Islet precursor cell (in vitro differentiated cells): Measurements from ENCODE around the gene NEURL1.

ENCODE experiments used
- DNase-seq: peaks from one replicate; pipeline ENCODE4 v3.0.0-alpha.2; 2018

NEURL1 gene

DNA sequence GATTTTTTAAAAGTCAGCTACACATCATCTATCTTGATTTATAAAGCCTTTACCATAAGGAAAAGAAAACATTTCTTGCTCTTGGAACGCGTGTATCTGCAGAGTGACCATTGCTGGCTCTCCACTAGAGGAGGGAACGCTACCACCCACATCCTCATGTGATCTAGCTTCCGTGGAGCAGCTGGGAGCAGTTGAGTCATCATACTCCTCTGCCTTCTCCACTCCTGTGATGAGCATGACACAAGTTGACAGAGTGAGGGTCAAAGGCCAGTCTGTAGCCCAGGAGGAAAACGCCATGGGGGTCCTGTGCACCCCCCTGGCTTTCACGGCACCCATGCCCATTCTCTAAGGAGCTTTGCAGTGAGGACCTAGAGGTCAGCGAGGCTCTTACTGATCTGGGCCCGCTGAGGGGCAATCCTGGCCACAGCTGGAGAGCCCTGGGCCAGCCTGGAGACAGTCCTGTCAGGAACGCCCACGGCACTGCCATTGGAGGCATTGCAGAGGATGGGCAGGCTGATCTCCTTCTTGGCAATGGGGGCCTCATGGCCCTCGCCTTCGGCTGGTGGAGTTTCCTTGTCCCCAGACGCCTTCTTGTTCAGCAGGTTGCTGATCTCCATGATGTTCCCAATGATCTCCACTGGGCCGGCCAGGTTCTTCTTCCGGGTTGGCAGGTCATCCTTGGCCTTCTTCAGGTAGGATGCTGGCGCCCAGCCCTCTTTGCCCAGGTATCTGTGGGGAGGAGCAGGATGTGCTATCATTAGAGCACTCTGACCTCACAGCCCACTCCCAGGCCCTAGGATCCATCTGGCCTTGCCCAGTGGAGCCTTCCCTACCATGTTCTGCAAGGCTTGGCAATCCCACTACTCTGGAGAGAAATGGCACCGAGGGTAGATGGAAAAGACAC, 119.2 kb downstream of the NEURL1 start:
- DNase-seq = no peak

DNA sequence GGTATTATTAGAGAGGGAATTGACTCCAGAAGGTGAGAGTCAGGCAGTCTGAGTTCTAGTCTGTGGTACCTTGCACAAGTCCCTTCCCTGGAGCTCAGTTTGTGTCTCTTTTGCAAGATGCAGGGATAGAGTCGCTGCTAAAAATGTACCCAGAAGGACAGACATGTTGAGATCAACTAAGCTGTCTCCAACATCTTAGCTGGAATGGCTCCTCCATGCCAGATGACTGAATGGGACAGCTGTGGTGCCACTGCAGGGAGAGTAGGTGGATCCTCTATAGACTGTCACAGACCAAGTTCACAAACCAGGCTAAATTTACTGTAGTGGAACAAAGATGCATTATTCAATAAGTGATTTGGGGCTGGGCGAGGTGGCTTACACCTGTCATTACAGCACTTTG, 120.1 kb downstream of the NEURL1 start:
- DNase-seq = no peak

DNA sequence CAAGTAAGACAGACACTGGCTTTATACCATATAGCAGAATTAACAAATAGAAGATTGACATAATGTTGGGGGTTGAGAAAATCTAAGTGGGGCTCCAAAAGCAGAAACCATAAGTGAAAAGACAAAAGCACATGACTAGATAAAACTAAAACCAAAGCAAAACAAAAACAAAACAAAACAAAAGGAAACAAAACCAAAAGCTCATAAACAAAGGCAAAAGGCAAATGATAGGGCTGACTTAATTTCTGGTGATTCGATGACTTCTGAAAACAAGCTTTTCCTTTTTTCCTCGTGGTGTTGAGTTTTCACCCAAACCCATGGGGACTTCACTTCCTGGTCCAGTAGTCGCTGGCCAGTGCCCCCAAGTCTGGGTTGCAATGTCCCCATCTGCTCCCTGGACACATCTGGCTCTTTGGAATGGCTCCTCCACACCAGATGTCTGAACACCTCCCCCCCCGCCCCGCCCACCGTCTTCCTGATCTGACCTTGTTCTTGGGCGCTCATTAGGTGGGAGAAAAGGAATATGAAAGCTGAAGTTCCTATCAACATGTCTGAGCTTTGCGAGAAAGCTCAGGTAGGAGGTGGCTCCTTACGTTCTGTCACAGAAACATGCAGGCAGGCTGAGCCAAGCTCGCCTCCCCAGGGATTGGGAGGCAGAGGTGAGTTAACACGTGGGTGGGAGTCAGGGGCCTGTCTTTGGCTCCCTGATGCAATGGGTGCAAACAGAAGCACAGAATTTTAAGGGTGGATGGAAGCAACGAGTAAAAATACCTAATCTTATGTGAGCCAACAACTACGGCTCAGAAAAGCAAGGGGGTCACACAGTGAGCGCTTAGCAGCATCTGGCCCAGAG, 121.0 kb downstream of the NEURL1 start:
- no peak for DNase-seq

DNA sequence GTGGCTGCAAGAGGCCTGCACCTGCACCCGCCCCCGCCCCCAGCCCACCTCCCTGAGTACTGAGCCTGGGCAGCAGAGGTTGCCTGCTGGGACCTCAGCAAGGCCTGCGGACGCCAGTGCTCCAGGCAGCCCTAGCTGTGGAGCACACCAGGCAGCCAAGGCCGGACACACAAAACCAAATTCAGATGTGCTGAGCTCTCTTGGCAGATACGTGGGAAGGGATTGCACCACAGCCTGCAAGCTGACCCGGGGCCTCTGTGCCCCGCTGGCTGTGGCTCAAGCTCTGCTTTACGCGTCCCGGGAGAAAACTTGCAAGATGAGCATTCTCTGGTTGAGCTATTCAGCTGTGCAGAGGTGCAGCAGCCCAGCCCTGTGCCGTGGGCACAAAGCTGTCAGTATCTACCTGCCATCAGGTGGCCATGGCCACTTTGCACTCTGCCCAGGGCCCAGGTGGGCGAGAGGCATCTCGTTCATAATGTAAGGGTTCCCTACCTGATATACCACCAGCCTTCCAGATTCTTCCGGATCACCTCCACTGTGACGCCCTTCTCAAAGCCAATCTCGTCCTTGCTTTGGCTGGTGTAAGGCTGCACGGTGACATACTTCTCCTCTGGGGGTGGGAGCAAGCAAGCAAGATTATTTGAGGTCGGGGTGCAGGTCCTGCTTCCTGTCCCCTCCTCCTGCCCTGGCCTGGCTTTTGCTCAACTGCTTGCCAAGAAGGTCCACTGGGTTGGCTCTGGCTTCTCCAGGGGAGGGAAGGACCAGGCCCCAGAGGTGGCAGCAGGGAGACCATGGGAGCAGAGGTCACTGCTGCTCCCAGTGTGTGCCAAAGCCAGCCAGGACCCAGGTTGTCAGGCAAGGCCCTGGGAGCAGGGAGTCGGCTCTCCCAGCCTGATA, 123.4 kb downstream of the NEURL1 start:
- DNase-seq = no peak

DNA sequence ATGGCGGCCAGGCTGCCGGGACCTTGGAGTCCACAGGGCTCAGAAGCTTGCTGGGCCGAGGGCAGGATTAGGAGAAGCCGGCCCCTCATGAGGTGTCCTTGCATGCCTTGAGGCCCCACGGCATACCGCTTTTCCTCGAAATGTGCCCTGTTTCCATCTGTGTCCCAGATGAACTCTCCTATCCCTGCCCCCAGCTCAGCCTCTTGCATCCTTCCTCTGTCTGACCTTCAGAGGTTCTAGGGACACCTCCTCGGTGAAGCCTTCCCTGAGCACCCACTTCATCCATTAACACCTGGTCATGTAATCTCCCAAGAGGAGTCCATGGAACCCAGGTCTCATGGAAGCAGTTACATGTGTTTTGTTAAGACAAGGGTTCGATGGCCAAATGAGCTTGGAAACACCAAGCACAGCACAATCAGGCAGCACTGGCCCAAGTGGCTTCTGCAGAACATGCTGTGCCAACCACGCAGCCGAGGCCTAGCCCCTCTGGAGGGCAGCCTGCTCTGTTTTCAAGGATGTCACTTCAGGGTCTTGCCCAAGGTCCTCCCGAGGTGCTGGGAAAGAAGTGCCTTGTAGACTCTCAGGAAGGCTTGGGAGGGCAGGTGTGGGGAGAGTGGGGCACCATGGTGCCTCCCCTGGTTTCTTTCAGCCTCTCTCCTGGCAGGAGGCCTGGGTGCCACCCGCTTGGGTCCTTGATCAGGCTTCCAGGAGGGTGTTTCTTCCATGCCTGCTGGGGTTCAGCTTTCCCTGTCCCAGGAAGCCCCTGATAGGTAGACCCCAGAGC, 124.3 kb downstream of the NEURL1 start:
- DNase-seq = no peak

DNA sequence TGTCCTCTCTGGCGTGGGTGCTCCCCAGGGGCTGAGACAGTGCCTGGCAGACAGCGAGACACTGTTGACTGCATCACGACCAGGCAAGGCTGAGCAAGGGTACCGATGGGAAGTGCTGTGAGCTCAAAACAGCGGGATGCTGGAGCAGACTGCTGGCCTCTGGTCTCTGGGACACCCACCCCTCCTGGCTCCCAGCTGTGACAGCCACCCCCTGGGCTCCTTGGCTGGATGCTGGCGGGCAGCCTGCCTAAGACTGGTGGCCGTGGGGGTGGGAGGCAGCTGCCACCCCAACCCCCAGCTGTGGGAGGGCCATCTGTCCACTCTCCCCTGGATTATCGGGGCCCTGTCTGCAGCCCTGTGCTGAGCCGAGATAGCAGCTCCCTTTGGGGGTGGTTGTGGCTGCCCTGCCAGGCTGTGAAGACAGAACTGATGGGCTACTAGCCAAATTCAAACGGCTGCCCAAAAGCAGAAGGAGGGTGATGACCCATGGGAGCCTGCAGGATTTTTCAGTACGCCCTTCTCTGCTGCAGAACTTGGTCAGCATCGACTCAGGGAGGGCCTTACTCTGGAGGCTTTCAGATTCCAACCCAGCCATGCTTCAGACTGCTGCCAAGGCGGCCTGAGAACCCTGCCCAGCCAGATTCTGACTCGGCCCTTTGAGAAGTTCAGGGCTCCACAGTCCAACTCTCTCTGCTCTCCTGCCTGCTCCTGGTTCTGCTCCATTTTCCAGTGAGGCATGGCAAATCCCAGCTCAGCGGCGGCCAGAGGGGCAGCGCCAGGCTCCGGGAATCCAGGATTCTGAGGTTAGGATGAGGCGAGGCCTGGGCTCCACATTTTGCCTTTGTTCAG, 125.3 kb downstream of the NEURL1 start:
- no peak for DNase-seq

DNA sequence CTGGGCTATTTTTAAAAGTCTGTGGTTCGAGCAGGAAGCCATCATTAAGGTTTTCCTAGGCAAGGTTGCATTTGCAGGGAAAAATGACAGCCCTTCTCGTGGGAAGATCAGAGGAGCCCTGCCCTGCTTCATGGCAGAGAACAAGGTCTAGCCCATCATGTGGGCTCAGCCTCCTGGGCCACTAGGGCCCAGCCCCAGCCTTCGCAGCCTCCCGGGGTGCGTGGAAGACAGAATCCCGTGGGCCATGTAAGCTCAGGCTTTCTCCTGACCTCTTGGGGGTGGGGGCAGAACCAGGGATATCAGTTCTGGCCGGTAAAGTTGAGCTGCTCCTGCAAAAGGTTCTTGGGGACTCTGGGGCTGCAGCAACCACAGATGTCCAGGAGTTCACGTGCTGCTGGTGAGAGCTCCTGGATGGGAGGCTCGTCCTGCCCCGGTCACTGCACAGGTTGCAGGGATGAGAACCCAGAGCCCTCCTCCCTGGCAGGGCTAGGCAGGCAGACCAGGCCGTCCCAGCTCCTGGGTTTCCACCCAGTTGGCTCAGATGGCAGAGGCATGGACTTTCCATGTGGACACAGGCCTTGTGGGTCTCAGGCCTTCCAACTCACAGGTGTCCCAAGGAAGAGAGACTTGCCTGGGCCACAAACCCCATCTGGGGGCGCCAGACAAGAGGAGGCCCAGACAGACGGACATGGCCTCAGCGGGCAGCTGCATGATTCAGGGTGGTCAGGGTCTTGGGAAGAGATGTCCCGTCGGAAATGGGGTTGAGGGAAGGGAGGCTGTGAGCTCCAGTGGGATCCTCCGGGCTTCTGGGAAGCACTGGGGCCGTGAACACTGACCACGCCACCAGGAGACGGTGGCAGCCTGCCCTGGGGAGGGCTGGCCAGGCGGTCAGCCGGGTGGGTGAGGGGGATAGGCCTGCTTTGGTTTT, 126.2 kb downstream of the NEURL1 start:
- no peak for DNase-seq

DNA sequence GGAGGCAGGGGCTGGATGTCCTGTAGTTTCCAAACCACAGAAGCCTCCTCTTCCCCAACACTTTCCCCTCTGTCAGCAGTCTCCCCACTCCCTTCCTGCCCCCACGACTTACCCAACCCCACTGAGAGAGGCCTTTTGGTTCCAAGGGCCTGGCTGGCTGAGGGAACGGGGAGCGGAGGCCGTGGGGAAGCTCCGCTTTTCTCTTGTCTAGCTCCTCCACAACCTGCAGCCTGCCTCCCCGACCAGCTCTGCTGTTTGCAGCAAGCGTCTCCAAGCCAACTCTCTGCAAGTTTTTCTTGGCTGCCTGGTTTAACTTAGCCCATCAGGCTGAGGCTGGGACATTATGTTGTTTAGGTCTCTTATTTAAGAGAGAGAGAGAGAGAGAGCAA, 126.8 kb downstream of the NEURL1 start:
- DNase-seq = no peak

DNA sequence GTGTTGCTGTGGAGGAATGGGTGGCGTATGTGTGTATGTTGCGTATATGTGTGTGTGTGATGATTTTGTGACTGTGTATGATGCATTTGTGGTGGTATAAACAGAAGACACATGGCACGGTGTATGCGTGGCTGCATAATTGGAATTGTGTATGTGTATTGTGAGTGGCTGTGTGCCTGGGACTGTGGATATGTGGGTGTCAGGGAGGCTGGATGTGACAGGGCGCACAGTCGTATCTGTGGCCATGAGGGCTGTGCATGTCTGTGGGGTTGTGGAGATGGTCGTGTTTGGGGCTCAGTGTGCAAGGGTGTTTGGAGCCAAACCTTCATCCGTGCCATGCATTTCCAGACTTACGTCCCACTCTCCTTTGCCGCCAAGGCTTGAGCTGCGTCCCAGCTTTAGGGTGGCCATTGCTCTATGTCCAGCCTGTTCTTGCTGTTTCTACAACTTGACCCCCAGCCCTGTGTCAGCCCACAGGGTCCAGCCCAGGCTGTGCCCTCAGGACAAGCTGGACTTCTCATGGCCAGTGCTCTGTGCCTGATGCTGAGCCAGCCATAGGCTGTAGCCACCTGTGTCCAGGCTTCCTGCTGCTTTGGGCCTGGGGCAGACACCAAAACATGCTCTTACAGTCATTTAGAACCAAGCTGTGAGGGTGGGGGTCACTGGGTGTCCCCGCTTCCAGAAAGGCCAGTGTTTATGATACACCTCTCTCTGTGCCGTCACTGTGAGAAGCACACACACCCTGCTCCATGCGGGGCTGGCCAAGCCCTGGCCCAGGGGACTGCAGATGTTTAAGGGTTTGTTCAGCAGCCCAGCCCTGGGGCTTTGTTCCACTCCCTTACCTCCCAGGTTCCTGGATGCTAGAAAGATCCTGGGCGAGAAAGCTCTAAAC, 127.6 kb downstream of the NEURL1 start:
- no peak for DNase-seq

DNA sequence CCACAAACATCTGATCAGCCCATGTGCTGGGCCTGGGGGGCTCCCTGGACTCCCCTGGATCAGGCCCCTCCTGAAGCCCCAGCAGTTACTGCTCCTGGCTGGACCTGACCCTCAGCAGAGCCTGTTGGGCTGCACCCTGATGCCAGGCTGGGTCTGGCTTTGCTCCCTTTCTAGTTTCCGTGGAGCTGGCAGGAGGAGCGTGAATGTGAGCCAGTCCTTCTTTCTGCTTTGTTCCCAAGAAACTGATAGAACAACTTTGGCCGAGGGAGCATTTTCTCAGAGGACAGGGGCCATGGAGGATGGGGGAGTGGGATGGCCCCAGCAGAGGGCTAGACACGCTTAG, 128.2 kb downstream of the NEURL1 start:
- DNase-seq = no peak

DNA sequence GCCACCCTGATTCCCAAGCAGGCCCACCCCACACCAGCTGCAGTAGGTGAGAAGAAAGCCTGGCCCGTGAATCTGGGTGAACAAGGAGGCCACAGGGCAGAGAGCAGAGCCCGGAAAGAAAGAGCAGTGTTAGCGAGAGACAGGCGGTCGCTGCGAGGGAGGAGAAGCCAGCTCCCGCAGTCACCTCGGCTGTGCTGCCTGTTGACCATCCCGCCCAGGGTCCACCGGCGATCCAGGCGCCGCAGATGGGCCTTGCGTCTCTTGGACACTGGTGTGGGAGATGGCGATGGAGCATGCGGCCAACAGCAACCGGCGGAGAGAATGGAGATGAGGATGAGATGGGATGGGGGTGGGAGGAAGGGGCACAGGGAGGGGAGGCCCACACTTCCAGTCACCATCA, 128.8 kb downstream of the NEURL1 start:
- DNase-seq = no peak

DNA sequence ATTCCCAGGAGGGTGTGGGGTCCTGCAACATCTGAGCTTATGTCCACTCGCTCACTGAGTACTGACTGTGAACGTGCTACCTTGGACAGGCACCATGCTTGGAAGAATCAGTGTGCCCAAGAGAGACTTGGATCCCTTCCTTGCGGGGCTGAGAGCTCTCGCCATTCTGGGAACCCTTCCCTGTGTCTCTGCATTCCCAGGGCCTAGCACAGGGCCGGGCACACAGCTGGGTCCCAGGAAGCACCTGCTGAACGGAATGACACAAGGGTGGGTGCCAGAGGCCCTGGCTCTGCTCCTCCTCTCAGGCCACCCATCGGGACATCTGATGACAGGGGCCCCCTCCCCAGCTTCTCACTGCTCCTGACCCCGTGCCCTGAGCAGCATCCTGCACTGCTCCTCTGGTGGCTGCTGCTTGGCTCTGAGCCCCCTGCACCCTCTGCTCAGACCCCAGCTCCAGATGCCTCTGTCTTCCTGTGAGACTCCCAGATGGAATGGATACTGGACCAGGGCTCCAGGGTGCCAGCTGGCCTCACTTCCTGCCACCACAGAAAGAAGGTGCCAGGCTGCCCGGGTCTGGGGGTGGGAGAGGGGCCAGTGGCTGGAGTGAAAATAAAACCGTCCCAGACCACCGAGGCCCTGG, 129.6 kb downstream of the NEURL1 start:
- DNase-seq = no peak

DNA sequence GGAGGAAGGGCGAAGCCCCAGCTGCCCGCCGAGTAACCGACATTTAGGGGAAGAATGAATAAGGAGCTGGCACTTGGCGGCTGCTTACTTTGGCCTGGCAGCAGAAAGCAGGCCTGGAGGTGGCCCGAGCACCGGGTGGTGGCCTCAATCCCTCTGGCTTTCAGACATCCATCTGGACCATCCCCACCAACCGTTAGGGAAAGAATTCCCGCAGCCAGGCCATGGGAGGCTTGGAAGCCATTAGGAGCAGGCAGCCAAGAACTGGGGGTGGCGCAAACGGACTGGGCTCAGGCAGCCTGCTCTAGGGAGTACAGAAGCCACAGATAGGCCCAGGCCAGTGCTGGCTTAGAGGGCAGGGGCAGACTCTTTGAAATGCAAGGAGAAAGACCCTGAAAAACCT, 132.7 kb downstream of the NEURL1 start:
- no peak for DNase-seq

DNA sequence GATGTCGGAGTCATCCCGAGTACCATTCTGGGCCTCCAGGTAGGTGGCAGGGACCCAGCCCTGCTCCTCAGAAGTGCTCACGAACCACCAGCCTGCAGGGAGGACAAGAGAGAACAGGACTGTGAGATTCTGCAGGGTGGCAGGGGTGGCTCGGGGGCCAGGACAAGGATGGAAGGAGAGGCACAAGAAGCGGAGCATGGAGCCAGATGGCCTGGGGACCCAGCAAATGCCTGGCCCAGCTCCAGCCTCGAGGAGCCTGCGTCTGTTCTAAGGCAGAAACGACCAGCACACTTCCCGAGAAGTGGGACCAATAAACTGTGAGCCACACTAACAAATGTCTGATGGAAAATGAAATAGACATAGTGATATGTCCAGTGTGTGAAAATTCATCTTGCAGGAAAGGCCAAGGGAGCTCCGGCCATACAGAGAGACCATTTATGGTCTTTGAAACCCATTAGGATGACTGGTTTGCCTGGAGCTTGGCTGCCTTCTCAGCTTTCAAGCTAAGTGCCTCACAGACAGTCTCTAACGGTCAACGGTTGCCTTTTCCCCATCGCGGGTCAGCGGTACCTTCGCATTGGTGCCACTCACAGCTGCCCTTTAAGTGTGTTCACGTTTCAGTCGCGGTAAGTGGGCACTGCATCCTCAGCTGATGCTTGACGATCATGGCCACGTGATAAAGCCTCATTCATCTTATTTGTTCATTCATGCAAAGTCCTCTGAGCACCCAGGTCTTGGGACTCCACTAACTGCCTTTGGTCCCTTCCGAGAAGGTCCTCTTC, 133.8 kb downstream of the NEURL1 start:
- no peak for DNase-seq

DNA sequence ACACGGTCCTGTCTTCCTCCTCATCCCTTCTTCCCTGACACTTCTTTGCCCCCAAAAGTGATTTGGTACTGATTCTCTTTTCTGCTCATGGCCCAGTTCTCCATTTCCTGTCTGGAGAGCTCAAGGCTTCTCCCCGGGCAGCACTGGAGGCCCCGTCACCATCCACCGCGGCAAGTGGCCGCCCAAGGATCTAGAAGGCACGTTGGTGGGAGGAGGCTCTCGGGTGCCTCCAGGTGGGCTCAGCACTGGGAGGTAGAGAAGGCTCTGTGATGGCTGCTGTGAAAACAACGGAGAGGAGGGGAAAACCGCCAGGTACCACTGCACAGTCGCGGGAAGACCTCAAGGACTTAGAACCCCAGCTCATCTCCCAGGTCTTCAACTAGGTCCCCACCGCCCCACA, 134.4 kb downstream of the NEURL1 start:
- DNase-seq = no peak

DNA sequence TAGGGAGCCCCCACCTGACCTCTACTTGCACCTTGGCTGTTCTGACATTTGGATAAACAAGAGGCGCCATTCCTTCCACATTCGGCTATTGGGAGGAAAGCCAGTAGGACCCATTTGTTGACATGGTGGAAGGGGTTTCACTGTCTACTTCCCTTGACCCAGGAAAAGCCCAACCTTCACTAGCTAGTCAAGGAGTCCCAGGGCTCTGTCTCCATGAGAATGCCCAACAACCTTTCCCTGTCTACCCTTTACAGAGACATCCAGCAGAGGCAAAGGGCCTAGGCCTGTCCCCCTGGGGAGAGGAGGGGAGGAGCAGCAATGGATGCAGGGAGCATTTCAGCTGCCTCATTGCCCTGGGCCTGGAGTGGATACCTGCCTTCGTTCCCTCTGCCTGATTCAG, 136.1 kb downstream of the NEURL1 start:
- DNase-seq = no peak

DNA sequence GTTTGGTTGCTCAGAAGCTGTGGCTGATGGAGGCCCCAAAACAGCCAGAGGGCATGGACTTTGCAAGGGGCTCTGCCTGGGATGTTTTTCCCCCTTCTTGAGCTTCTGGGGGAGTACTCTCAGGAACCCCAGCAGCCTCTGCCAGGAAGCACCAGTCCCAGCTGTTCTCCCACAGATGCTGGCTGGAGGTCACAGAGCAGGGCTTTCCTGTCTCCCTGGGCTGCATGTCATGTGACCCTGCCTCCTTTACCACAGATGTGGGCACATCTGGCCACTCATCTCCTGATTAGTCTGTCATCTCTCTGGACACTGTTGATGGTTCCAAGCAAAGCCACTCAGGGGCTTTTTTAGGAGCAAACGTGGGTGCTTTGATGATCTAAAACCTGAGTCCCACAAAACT, 136.7 kb downstream of the NEURL1 start:
- DNase-seq = no peak

DNA sequence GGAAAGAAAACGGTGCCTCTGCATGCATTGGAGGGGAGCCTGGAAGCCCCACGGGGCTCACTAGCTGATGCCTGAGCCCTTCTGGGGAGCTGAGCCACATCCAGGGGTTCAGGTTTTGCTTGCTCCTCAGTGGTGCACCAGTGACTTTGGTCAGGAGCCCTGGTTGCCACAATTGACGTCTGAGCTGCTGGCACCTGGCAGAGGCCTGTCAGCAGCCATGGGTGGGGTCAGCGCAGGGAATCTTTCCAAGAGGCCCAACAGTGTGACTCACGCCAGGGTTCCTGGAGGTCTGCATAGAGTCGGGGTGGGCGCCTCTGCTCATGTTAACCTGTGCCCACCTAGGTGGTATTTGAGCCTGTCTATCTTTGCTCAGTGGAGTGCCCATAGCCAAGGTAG, 138.7 kb downstream of the NEURL1 start:
- DNase-seq = no peak
